HG03095 (cell line): ENCODE measurements around the gene ST3GAL5.
A peak's percentile ranks its signal among the peaks of the same experiment; 100 is the strongest.
"Not testable (repeated sequence)": the region's sequence is repeated elsewhere in the genome, so short reads cannot be mapped to it uniquely, and the experiment has no call there.

Source experiments
- ATAC-seq: cut with Tn5 transposase; IDR thresholded peaks from one replicate; pipeline ENCODE4 v1.9.1; 2021; ENCODE audit warnings: moderate library complexity; ENCODE audit not compliant: unreplicated experiment

The ST3GAL5 gene

DNA sequence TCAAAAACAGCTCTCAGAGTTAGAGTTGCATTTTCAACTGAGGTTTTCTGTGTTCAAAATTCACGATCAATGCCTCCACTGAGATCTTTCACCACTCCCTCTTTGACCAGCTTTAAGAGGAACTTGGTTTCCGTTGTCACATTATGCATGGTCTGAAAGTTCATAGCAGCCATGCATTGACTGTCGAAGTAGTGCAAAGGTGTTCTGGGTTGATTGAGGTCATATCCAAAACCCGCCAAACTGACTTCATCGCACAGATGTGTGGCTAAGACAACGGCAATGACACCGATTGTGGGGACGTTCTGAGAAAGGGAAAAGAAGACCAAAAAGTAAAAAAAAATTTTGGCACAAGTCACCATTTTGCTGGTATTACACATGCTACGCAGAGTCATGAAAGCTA, 48.7 kb downstream of the ST3GAL5 start:
- ATAC-seq = no peak

DNA sequence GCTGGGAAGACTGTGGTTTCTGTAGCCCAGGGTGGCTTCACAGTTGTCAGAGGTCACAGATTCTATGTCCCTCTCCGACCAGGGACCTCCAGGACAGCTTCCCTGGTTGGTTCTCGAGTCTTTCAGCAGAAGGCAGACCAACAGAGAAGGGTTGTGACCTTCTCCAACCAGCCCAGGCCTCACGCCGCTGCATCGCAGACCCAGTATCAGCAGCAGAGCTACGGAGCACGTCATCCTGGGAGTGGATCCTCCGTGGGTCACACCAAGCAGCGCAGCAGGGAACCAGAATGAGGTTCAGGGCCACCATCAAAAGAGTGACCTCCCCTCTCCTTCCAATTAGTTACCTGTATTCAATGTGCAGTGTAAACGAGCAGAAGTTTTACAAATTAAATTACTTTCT, 49.3 kb downstream of the ST3GAL5 start:
- ATAC-seq = no peak

DNA sequence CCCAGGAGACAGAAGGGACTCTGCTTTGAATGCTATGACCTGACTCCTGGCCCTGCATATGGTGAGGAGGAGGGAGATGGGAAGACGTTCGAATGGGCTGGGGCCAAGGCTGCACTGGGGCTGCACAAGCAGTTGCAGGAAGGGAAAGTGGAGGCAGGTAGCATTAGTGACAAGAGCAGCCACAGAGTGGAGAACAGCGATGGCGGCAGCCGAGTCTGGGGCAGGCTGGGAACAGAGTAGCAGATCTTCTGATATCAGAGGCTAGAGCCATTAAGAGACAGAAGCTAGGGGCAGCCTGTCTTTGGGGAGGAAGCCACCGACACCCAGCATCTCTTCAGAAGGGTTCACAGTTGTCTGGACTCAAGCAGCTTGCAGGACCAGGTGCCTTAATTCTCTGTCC, 50.1 kb downstream of the ST3GAL5 start:
- no peak for ATAC-seq

DNA sequence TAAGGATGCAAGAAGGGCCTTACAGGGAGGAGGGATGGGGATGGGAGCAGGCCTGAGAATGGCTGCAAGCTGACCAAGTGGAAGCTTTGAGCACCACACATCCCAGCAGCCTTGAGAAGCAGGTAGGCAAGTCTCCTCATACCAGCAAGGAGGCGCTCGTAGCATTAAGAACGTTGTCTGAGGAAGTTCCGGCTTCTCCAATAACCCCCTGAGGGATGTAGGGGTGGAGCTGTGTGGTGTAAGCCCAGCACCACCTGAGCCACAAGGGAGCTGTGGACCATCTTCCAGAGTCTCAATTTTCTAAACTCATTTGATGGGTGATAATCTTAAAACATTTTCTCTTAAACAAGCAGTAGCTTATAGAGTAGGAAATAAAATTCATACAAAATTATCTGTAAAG, 50.6 kb downstream of the ST3GAL5 start:
- no peak for ATAC-seq

DNA sequence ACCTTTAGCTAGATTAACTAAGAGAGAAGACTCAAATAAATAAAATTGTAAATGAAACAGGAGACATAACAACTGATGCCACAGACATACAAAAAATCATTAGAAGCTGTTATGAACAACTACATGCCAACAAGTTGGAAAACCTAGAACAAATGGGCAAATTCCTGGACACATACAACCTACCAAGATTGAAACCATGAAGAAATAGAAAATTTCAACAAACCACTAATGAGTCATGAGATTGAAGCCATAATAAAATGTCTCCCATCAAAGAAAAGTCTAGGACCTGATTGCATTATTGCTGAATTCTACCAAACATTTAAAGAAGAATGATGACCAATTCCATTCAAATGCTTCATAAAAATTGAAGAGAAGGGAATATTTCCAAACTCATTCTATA, 54.3 kb downstream of the ST3GAL5 start:
- no peak for ATAC-seq

DNA sequence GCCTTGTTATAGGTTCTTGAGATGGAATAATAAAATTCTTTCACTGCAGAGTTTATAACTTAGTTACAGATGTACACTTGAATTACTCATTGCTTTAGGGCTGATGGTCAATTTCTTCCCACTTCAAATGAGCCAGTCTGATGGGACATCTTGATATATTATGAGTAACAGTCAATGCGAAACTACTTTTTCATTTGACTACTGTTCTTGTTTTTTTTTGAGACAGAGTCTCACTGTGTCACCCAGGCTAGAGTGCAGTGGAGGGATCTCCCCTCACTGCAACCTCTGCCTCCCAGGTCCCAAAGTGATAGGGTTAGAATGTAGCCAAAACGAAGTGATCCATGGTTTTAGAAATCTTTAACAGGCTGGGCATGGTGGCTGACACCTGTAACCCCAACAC, 57.1 kb downstream of the ST3GAL5 start:
- no peak for ATAC-seq

DNA sequence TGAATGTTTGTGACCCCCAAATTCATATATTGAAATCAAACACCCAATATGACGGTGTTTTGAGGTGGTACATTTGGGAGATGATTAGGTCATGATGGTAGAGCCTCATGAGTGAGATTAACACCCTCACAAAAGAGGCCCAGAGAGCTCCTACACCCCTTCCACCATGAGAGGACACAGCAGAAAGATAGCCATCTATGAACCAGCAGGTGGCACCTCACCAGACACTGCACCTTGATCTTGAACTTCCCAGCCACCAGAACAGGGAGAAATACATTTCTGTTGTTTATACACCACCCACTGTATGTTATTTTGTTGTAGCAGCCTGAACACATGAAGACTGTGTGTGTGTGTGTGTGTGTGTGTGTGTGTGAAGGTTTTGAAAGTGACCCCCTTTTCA, 58.1 kb downstream of the ST3GAL5 start:
- no peak for ATAC-seq

DNA sequence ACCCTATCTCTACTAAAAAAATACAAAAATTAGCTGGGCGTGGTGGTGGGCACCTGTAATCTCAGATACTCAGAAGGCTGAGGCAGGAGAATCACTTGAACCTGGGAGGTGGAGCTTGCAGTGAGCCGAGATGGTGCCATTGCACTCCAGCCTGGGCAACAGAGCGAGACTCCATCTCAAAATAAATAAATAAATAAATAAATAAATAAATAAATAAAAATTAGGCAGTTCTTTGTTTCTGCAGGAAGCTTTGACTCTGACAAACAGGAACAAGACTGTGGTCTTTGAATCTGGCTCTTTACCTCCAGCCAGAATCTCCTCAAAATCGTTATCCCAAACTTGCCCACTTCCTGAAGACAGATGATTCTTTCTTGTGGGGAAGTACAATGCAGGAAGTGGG, 59.4 kb downstream of the ST3GAL5 start:
- not testable (repeated sequence) for ATAC-seq

DNA sequence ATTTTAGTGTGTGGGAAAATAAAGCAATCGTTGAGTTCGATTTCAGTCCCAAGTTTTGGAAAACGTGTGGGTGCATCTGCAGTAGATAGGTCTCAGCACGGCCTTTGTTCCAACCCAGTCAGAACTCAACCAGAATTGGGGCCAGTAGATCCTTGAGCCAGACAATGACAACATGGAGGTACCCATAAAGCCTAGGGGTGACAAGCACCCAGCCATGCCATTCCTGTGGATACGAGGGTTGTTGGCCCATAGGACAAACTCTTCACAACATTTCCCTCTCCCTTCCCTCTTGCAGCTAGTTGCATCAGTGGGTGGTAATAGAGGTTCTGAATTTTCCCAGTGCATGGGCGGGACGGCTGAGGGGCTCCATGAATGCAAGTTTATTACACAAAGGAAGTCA, 60.1 kb downstream of the ST3GAL5 start:
- no peak for ATAC-seq

DNA sequence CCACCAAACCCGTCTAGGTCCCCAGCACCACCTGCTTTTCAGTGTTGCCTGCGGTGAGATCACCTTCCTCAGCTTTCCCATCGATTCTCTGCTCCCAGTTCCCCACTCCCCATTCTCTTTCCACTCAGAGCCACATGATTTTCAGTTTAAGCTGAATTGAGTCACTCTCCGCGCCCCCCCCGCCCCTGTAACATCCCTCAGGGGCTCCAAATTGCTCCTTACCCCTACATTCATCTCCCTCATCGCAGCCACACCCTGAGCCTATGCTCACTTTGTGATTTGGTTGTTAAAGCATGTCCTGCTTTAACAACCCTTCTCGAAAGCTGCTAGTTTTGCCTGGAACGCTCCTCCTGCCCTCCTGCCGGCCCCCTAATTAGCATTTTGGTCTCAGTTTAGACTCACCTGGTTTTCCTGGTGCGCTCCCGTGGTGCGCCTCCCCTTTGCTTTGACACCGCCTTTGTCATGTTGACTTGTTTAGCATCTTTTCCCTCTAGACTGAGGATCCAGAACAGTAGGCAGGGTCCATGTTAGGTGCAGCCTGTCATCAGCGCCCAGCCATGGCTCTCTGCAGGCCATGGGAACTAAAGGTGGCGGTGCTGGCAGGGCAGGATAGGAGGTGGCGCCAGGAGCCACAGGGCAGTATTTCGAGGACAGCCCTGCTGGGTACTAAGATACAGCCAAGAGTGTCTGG, 60.8 kb downstream of the ST3GAL5 start:
- no peak for ATAC-seq

DNA sequence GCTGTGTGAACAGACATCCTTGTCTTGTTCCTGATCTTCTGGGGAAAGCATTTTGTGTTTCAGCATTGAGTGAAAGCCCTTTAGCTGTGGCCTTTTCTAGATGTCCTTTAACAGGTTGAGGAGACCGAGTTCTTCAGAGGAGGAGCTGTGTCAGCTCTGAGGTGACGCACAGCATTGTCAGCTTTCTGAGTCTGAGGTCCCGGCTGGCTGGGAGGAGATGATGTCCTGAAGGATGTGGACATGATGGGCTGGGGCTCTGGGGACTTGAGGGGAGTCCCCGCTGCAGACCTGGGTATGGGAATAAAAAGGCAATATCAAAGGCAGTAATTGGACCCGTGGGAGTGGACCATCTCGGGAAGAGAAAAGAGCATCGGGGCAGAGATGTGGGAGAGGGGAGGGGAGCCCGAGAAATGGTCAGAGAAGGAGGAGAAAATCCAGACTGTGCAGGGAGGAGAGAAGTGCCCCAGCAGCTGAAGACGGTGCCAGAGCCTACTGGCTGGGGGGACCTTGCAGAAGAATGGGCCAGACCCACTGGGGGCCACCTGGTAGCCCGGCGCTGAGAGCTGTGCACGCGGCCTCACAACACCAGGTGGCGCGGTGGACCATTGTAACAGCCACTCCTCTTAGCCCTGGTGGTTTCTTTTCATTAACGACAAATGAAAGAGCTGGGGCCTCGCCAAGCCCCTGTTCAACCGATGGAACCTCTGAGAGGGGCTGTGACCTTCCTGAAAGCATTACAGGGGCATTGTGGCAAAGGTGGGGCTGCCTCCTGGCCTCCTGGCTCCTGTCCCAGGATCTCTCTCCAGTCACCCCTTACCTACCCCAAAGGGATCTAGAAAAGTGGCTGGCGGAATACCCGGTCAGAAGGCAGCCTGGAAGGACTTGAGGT, 61.6 kb downstream of the ST3GAL5 start:
- ATAC-seq = peak; percentile 60

DNA sequence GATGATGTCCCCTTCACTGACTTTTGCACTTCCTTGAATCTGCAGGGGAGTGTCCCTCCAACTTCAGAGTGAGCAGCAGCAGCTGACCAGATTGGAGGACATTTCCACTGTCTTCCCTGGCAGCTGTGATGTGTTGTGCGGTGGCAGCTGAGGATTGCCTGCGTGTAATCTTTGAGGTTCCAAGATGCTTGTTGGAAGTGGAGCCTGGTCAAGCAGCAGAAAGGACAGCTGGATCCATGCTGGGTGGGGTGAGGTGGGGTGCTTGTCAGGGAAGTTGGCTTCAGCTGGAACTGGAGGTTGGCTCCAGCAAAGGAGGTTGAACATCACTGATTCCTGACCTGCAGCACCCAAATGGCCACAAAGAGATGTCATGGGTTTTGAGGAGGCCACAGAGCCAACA, 64.8 kb downstream of the ST3GAL5 start:
- no peak for ATAC-seq

DNA sequence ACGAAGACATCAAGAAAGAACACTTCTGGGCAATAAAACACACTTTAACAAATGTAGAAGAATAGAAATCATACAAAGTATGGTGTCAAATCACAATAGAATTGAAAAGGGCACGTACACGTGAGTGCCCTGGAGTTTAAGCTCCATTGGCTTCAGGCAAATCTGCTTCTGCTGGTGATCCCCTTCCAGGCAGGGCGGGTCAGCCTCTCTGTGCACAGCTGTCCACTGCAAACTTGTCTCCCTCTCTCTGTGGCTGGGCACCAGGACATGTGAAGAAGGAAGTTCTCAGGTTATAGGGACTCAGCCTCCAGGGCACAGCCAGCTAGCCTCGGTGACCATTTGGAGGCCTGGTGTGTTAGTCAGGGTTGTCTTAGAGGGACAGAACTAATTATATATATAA, 66.0 kb downstream of the ST3GAL5 start:
- no peak for ATAC-seq

DNA sequence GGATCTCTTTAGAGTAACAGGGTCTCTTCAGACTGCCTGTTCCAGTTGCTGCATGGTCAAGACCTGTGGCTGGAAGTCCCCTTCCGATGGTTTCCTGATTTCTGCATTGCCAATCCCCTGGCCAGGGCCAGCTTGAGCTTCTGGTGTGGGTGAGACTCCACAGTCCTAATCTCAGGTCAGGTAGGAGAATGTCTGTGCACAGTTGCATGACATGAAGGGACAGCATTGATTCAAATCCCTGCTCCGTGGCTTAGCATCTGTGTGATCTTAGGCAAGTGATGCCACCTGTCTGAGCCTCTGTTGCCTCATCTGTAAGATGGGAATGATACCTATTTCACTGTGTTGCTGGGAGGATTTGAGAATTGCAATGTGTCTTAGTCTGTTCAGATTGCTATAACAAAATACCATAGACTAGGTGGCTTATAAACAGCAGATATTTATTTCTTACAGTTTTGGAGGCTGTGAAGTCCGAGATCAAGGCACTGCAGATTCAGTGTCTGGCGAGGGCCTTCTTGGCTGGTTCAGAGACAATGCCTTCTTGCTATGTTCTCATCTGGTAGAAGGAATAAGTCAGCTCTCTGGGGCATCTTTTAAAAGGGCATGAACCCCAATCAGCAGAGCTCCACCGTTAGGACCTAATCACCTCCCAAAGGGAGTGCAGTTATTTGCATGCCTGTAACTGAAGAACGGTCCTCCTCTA, 68.8 kb downstream of the ST3GAL5 start:
- no peak for ATAC-seq

DNA sequence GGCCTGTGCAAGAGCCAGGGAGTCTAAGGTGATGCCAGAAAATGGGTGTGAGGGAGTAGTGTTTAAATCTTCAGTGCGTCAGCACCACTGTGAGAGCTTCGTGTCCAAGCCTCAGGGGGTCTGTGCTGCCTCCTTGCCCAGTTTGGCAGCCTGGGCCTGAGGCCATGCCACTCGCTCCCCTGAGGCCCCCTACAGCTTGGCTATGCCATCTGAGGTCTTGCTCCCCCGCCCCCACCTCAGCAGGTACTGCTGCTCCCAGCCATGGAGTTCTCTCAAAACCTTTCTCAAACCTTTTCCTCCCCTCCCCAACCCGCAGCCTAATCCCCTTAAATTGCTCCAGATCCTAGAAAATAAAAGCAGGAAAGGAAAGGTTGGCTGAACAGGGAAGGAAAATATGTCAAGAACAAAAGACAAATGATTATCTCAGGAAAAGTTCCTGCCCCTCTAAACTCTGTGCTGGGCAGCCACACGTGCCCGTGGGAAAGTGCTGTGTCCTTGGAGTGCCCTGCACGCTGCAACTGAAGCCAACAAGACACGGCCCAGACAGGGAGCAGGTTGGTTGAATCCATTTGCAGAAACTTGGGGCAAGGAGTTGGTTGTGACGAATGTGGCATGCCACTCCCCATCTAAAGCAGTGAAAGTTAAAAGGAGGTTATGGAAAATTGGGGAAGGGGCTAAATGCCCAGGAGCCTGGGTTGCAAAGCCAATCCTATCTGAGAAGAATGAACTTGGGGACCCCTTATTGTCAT, 73.8 kb downstream of the ST3GAL5 start:
- no peak for ATAC-seq

DNA sequence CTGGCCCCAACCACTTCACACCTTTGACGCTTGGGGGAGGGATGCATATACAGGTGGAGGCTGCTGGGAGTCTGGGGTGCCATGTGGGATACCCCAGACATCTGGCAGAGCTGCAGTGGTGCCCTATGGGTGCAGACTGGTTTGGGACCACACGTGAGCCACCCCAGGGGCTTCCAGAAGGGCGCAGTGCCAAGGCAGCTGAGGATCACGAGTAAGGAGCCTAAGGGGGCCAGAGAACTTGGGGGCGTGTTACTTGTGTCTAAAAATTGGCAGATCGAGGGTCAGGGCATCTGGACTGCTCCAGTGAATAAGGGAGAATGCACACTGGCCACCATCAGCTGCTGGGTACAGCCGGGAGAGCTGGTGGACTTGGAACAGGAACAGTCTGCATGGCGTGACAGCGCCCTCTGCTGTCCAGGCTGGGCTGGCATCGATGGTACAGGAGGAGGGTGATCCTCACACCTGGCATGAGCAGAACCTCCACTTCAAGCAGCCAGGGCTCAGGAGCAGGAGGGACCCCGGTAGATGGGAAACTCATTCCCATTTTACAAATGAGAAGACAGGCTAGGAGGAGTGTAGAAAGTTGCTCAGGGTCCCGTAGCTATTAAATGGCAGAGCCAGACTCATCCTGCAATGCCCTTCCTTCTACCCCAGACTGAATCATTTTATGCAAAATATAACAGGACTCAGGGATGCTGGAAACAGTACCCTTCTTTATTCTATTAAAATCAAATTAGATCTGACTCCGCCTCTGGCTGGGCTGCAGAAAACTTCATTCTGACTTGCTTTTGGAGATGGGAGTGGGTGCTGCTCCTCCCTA, 74.6 kb downstream of the ST3GAL5 start:
- no peak for ATAC-seq

DNA sequence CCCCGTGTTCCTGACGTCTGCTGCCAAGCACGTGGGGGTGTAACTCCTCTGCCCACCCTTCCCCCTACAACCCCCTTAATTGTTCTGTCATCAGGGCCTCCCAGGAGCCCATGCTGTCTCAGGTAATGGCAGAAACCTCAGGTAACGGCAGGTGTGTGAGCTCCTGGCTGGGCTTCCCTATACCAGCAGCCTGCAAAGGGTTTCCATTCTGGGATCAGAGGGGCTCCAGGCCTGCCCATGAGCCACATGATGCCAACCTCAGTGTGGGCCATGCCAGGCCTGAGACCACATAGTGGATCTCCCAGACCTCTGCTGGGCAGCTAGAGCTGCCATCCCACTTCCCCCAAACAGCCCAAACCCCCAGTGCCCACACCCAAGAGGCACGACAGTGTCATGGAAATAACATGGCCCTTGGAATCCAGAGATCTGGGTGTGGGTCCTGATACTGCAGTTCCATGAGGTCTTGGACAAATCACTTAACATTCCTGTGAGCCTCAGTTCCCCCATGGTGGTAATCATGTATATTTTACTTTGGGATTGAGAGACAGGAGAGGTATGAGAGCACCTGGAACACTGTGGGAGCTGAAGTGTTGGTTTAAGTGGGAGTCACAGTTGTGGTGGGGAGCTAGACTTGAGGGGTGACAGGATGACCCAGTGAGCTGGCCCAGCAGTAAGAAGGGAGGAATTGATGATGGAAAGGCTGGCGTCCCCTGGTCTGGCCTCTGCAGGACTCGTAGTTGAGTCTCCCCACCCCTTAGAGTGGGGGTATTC, 75.4 kb downstream of the ST3GAL5 start:
- ATAC-seq = no peak

DNA sequence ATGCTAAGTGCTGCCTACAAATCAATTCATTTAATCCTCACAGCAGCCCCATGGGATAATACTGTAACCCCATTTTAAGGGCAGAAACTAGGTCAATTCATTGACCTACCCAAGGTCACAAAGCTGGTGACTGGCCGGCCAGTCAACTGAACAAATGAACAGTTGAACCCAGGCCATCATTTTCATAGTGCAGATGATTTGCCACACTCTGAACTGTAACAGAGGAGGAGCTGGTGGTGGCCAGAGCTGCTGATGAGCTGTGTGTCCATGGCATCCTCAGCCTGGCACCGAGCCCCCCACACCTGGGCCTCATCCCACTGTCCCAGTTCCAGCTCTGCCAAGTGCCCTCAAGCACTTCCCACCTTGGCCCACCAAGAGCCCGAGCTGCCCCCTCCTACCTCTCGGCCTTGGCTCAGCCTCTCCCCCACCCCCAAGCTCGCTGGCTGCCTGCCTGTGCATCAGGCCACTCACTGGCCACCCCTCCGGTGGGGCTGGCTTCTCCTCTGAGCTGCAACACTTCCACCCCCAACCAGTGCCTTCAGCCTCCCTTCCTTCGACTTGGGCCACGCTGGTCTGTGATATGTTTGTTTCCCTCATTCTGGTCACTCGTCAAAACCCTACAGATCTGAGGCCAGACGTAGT, 76.6 kb downstream of the ST3GAL5 start:
- no peak for ATAC-seq
